Neural progenitor cell (in vitro differentiated cells): ENCODE results near the gene MRPL2. TPM values are rescaled to one million over a fixed set of nuclear protein-coding genes. Genes with fewer than 3 reads are reported as not detected.

Experiments
- DNase-seq: peaks from one replicate; pipeline ENCODE4 v3.0.0-alpha.2; 2016; ENCODE audit warnings: low spot score
- H2AFZ ChIP-seq: fragments of 200-600 bp; sonication (generic); replicated peaks from 2 replicates; pipeline ENCODE4 v1.6.1; 2016; ENCODE audit warnings: antibody characterized with exemption
- H3F3A ChIP-seq: fragments of 200-600 bp; sonication (generic); 2 replicates; pipeline ENCODE4 v1.6.1; 2016; ENCODE audit warnings: antibody characterized with exemption, low read depth
- H3K27ac ChIP-seq: fragments of 200-600 bp; sonication (generic); 2 replicates; pipeline ENCODE4 v1.5.1; 2016; ENCODE audit warnings: mild to moderate bottlenecking
- H3K27me3 ChIP-seq: fragments of 200-600 bp; sonication (generic); 2 replicates; pipeline ENCODE4 v1.6.1; 2016; ENCODE audit warnings: mild to moderate bottlenecking, moderate library complexity
- H3K36me3 ChIP-seq: fragments of 200-600 bp; sonication (generic); 2 replicates; pipeline ENCODE4 v1.5.1; 2016
- H3K4me1 ChIP-seq: fragments of 200-600 bp; sonication (generic); 2 replicates; pipeline ENCODE4 v1.6.1; 2016; ENCODE audit warnings: mixed run types
- H3K4me2 ChIP-seq: fragments of 200-600 bp; sonication (generic); 2 replicates; pipeline ENCODE4 v1.6.1; 2016
- H3K4me3 ChIP-seq: fragments of 200-600 bp; sonication (generic); 2 replicates; pipeline ENCODE4 v1.5.1; 2016
- H3K79me2 ChIP-seq: fragments of 200-600 bp; sonication (generic); 2 replicates; pipeline ENCODE4 v1.6.1; 2016; ENCODE audit warnings: low read depth
- H3K9ac ChIP-seq: fragments of 200-600 bp; sonication (generic); 2 replicates; pipeline ENCODE4 v1.6.1; 2016
- H3K9me3 ChIP-seq: fragments of 200-600 bp; sonication (generic); 2 replicates; pipeline ENCODE4 v1.5.1; 2016; ENCODE audit warnings: low read depth
- H4K20me1 ChIP-seq: fragments of 200-600 bp; sonication (generic); 2 replicates; pipeline ENCODE4 v1.6.1; 2016; ENCODE audit warnings: low read depth
- H3K27ac Mint-ChIP-seq: 3 replicates; pipeline ENCODE4 v1.8.0; 2021; ENCODE audit warnings: mixed read lengths
- H3K27me3 Mint-ChIP-seq: 2 replicates; pipeline ENCODE4 v1.8.0; 2022; ENCODE audit warnings: low read depth, mild to moderate bottlenecking, inconsistent platforms, moderate library complexity, mixed read lengths; ENCODE audit not compliant: insufficient read depth
- H3K36me3 Mint-ChIP-seq: 3 replicates; pipeline ENCODE4 v1.8.0; 2021; ENCODE audit warnings: mixed read lengths
- H3K4me1 Mint-ChIP-seq: 3 replicates; pipeline ENCODE4 v1.8.0; 2021; ENCODE audit warnings: mixed read lengths
- H3K4me3 Mint-ChIP-seq: 3 replicates; pipeline ENCODE4 v1.8.0; 2021; ENCODE audit warnings: mild to moderate bottlenecking, moderate library complexity, mixed read lengths
- H3K9me3 Mint-ChIP-seq: 3 replicates; pipeline ENCODE4 v1.8.0; 2020; ENCODE audit warnings: mixed read lengths
- CTCF ChIP-seq: fragments of 200-600 bp; sonication (generic); IDR thresholded peaks from 2 replicates; pipeline ENCODE4 v1.5.1; 2017; ENCODE audit warnings: antibody characterized with exemption, mild to moderate bottlenecking
- EZH2 ChIP-seq: fragments of 200-600 bp; sonication (generic); IDR thresholded peaks from 2 replicates; pipeline ENCODE4 v1.6.1; 2017; ENCODE audit warnings: antibody characterized with exemption, mild to moderate bottlenecking, moderate library complexity
- EZH2phosphoT487 ChIP-seq: fragments of 200-600 bp; sonication (generic); IDR thresholded peaks from 2 replicates; pipeline ENCODE4 v1.6.1; 2017; ENCODE audit warnings: antibody characterized with exemption
- total RNA-seq: library from RNA; depleted of rRNA; stranded (reverse); fragments of >200 nt; gene quantifications from 2 replicates; pipeline ENCODE4 v1.2.3, GENCODE V29; 2015; ENCODE audit warnings: low replicate concordance

The MRPL2 gene
- total RNA-seq, 1 donor from 2014 or later: 20.7 TPM

- Mint-ChIP-seq H3K27me3 (peaks cover 10% of the 10 kb centered on the region), H3K4me3 (no peak overlapping the region), H3K36me3 (peaks cover 2% of the 10 kb centered on the region), H3K9me3 (no peaks in the 10 kb centered on the region), H3K4me1 (peaks cover 51% of the 10 kb centered on the region), H3K27ac (peak overlapping the region; percentile 91)
- H3K4me1 ChIP-seq: peaks cover 32% of the 10 kb centered on the region
- H2AFZ ChIP-seq: no peak overlapping the region
- TF ChIP-seq EZH2phosphoT487 (no peak), CTCF (no peak), EZH2 (no peak)
- H3K4me3 ChIP-seq: no peak overlapping the region
- peaks cover 29% of the 10 kb centered on the region for H4K20me1 ChIP-seq
- no peak for DNase-seq
- no peaks in the 10 kb centered on the region for H3K27me3 ChIP-seq
- H3K9ac ChIP-seq: no peak overlapping the region
- H3F3A ChIP-seq: peaks cover 37% of the 10 kb centered on the region
- H3K79me2 ChIP-seq: peaks cover 99% of the 10 kb centered on the region
- no peaks in the 10 kb centered on the region for H3K36me3 ChIP-seq
- H3K9me3 ChIP-seq: no peaks in the 10 kb centered on the region
- peak overlapping the region; percentile 29 for H3K4me2 ChIP-seq
- H3K27ac ChIP-seq: peak overlapping the region; percentile 82
Observed at GRCh38 chr6:43097098-43097489, 37.9 kb upstream of the MRPL2 start.

GRCh38 chr6:43096451-43097097, 37.3 kb upstream of the MRPL2 start:
- Mint-ChIP-seq H3K36me3 (peaks cover 2% of the 10 kb centered on the region), H3K4me1 (peaks cover 51% of the 10 kb centered on the region), H3K27ac (peak overlapping the region; percentile 91), H3K4me3 (no peak overlapping the region), H3K27me3 (peaks cover 10% of the 10 kb centered on the region), H3K9me3 (no peaks in the 10 kb centered on the region)
- peak overlapping the region; percentile 82 for H3K27ac ChIP-seq
- no peaks in the 10 kb centered on the region for H3K36me3 ChIP-seq
- H3K4me2 ChIP-seq: peak overlapping the region; percentile 29
- H3K4me3 ChIP-seq: no peak overlapping the region
- TF ChIP-seq EZH2: no peak
- no peak for TF ChIP-seq EZH2phosphoT487
- TF ChIP-seq CTCF: no peak
- peaks cover 33% of the 10 kb centered on the region for H3K4me1 ChIP-seq
- H3K27me3 ChIP-seq: no peaks in the 10 kb centered on the region
- peaks cover 37% of the 10 kb centered on the region for H3F3A ChIP-seq
- DNase-seq: peak; percentile 72
- H2AFZ ChIP-seq: no peak overlapping the region
- H4K20me1 ChIP-seq: peaks cover 29% of the 10 kb centered on the region
- peaks cover 99% of the 10 kb centered on the region for H3K79me2 ChIP-seq
- no peak overlapping the region for H3K9ac ChIP-seq
- H3K9me3 ChIP-seq: no peaks in the 10 kb centered on the region

GRCh38 chr6:43095939-43096338, 36.7 kb upstream of the MRPL2 start:
- H3K9me3 Mint-ChIP-seq: no peaks in the 10 kb centered on the region
- peak overlapping the region; percentile 22 for H3K27ac Mint-ChIP-seq
- DNase-seq: no peak
- peak overlapping the region; percentile 29 for H3K4me2 ChIP-seq
- no peak overlapping the region for H3K4me3 Mint-ChIP-seq
- H3K27me3 Mint-ChIP-seq: peaks cover 10% of the 10 kb centered on the region
- peak overlapping the region; percentile 82 for H3K27ac ChIP-seq
- H3F3A ChIP-seq: peaks cover 40% of the 10 kb centered on the region
- H2AFZ ChIP-seq: no peak overlapping the region
- H3K79me2 ChIP-seq: peaks cover 99% of the 10 kb centered on the region
- no peak for TF ChIP-seq EZH2phosphoT487
- no peak for TF ChIP-seq CTCF
- H3K4me1 Mint-ChIP-seq: peaks cover 55% of the 10 kb centered on the region
- no peaks in the 10 kb centered on the region for H3K36me3 ChIP-seq
- no peak overlapping the region for H3K4me3 ChIP-seq
- no peak overlapping the region for H3K9ac ChIP-seq
- peaks cover 29% of the 10 kb centered on the region for H4K20me1 ChIP-seq
- H3K27me3 ChIP-seq: no peaks in the 10 kb centered on the region
- no peaks in the 10 kb centered on the region for H3K9me3 ChIP-seq
- peaks cover 39% of the 10 kb centered on the region for H3K4me1 ChIP-seq
- peaks cover 2% of the 10 kb centered on the region for H3K36me3 Mint-ChIP-seq
